ENCODE data around the gene GRIN2A.

DNA sequence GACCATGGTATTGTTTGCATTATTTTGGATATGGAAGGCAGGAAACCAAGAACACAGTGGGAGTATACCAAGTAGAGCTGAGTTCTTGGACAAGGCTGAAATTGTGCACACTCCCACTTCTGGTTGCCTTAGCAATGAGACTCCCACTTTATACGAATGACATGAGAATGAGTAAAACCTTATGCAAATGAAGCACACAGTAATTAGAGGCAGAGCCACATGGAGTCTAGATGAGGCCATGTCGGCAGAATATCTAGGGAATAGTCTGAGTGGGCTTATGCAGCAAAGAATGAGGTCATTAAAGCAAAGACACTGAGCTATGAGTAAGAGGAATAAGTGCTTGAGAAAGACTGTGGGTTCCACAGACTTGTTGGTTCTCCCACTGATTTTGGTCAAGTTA is 178.7 kb downstream of the GRIN2A start:
- TF ChIP-seq YY1 (IDR thresholded peaks at IDR 0.05; ENCODE audit: insufficient read depth, insufficient read length): no peak
- TF ChIP-seq ZNF274 (IDR thresholded peaks at IDR 0.05; ENCODE audit: low read depth, low read length): no peak

Measured in NT2/D1 (cell line).